Keratinocyte (primary cell): Measurements from ENCODE around the gene CEP164. TPM values are rescaled to one million over a fixed set of nuclear protein-coding genes. Genes with fewer than 3 reads are reported as not detected.

Experiments
- DNase-seq: peaks from one replicate; pipeline ENCODE4 v3.0.0-alpha.2; 2011; ENCODE audit warnings: low read depth, missing footprints, low spot score
- FAIRE-seq: peaks from 2 replicates; lab custom pipeline; 2011; peaks lifted over from hg19 to GRCh38; lab: Jason Lieb, UNC
- H2AFZ ChIP-seq: 2 replicates; pipeline ENCODE4 v1.6.0; 2012; ENCODE audit warnings: low read length, control low read depth, inconsistent platforms; ENCODE audit not compliant: control insufficient read depth
- H3K27ac ChIP-seq: 2 replicates; pipeline ENCODE4 v1.5.1; 2011; ENCODE audit warnings: low read length; ENCODE audit not compliant: control insufficient read depth, insufficient read depth
- H3K27me3 ChIP-seq: 3 replicates; pipeline ENCODE4 v1.6.0; 2011; ENCODE audit warnings: low read length; ENCODE audit not compliant: control insufficient read depth, insufficient read depth; ENCODE audit errors: extremely low read depth
- H3K36me3 ChIP-seq, 2 experiments: 2 replicates in 1 of 2; 3 replicates in 1 of 2; pipeline ENCODE4 v1.5.1; 2011; ENCODE audit warnings: low read length in 2 of 2, mild to moderate bottlenecking in 1 of 2; ENCODE audit not compliant: control insufficient read depth in 2 of 2, insufficient read depth in 2 of 2; ENCODE audit errors: extremely low read depth in 1 of 2
- H3K4me1 ChIP-seq: 3 replicates; pipeline ENCODE4 v1.5.1; 2011; ENCODE audit warnings: low read length; ENCODE audit not compliant: control insufficient read depth, insufficient read depth; ENCODE audit errors: extremely low read depth
- H3K4me2 ChIP-seq: 3 replicates; pipeline ENCODE4 v1.6.0; 2011; ENCODE audit warnings: low read depth, low read length; ENCODE audit not compliant: control insufficient read depth, insufficient read depth; ENCODE audit errors: extremely low read depth
- H3K4me3 ChIP-seq, 3 experiments: fragments of 200-600 bp in 1 of 3; sonication (generic) in 1 of 3; 2 replicates in 2 of 3; 3 replicates in 1 of 3; pipeline ENCODE4 v1.5.1; 2011 to 2016; ENCODE audit warnings: low read length in 3 of 3, mild to moderate bottlenecking in 3 of 3, control low read depth in 2 of 3, inconsistent platforms in 1 of 3, low read depth in 1 of 3, mixed read lengths in 1 of 3, mixed run types in 1 of 3, moderate library complexity in 1 of 3; ENCODE audit not compliant: control insufficient read depth in 2 of 3, insufficient read depth in 2 of 3; ENCODE audit errors: extremely low read depth in 1 of 3
- H3K79me2 ChIP-seq: 2 replicates; pipeline ENCODE4 v1.6.0; 2012; ENCODE audit warnings: low read length; ENCODE audit not compliant: control insufficient read depth, insufficient read depth
- H3K9ac ChIP-seq: 3 replicates; pipeline ENCODE4 v1.6.0; 2011; ENCODE audit warnings: low read length; ENCODE audit not compliant: control insufficient read depth, insufficient read depth; ENCODE audit errors: extremely low read depth
- H3K9me1 ChIP-seq: 3 replicates; pipeline ENCODE4 v1.6.0; 2011; ENCODE audit warnings: low read length; ENCODE audit not compliant: control insufficient read depth, insufficient read depth; ENCODE audit errors: extremely low read depth
- H3K9me3 ChIP-seq: 2 replicates; pipeline ENCODE4 v1.5.1; 2012; ENCODE audit warnings: low read depth, low read length; ENCODE audit not compliant: control insufficient read depth
- H4K20me1 ChIP-seq: 3 replicates; pipeline ENCODE4 v1.6.0; 2011; ENCODE audit warnings: low read length; ENCODE audit not compliant: control insufficient read depth, insufficient read depth; ENCODE audit errors: extremely low read depth
- CTCF ChIP-seq, 3 experiments: IDR thresholded peaks in 1 of 3; conservative IDR thresholded peaks in 1 of 3; optimal IDR thresholded peaks in 1 of 3; 2 replicates in 2 of 3; 3 replicates in 1 of 3; pipeline versions ENCODE3 to v1.5.1; 2011; ENCODE audit warnings: low read length in 3 of 3, mild to moderate bottlenecking in 3 of 3, moderate library complexity in 2 of 3, control low read depth in 1 of 3, inconsistent platforms in 1 of 3; ENCODE audit not compliant: insufficient read depth in 2 of 3; ENCODE audit errors: extremely low read depth in 1 of 3
- EZH2 ChIP-seq: IDR thresholded peaks from one replicate; pipeline ENCODE4 v1.6.1; 2012; ENCODE audit warnings: inconsistent platforms, mild to moderate bottlenecking, low read length, moderate library complexity
- dilution Hi-C: fragments of 300-500 bp; cut with MboI; formaldehyde crosslinking; loops from one replicate; pipeline ENCODE4 v1.7.0; 2020; ENCODE audit warnings: low sequenced_read_pairs; ENCODE audit not compliant: extremely low pct_ligation_motif_present
- polyA plus RNA-seq, 5 experiments: library from polyadenylated mRNA; depleted of rRNA in 3 of 5; stranded (reverse) in 3 of 5; stranded (forward) in 1 of 5; unstranded in 1 of 5; fragments of >200 nt; gene quantifications; 1 replicate in 1 of 5; 2 replicates in 3 of 5; 3 replicates in 1 of 5; pipeline versions ENCODE4 v1.2.1 to v1.2.3, GENCODE V29; 2011 to 2012; ENCODE audit warnings: missing spikeins in 2 of 5, low read depth in 1 of 5, low replicate concordance in 1 of 5

The CEP164 gene
- polyA plus RNA-seq, 1 donor (not counting 4 experiments of a cell fraction or from before 2014, with no cell fraction given): 15.1 TPM

DNA sequence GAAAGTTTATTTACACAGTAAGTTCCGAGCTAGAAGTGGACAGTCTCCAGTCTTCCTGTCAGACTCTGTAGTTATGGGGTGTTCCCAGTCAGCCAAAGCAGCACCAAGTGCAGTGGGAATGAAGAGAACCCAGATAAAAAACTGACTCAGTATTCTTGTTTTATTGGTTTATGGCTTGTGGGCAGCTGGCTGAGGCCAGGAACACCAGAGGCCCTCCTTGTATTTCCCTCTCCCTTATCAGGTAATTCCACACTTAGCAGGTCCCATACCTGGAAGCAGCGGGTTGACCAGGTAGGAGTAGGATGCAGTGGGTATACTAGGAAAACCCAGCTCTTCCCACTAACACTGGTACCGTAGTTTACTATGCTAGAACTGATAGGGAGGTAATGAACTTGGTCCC lies 40.0 kb upstream of the CEP164 start:
- no peak for FAIRE-seq

DNA sequence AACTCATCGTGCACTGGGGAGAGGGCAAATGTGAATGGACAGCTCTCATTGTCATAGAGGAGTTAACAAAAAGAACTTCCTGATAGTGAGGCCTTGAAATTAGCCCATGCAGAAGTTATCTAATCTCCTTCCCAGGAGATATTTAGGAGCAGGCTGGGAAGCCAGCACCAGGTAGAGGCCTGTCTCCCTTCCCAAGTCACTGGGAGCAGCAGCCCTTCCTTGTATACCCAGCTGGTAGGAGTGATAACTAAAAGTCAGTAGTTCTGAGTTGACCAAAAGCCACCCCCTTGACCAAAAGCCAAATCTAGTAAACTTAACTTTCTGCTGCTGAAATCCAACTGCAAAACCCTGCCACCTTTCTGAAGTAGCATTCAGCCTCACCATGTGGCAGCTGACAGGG lies 37.9 kb upstream of the CEP164 start:
- H3K79me2 ChIP-seq: no peaks in the 10 kb centered on the region
- no peaks in the 10 kb centered on the region for H3K9me3 ChIP-seq
- no peak for TF ChIP-seq EZH2
- DNase-seq: no peak
- dilution Hi-C loops: loop anchor here (5.0 kb wide), 1 partner anchor 47 kb away; no protein-coding TSS in a partner anchor
- H3K36me3 ChIP-seq: peaks cover 16 to 21% of the 10 kb centered on the region in 2 experiments
- no peaks in the 10 kb centered on the region for H4K20me1 ChIP-seq
- H3K27me3 ChIP-seq: no peaks in the 10 kb centered on the region
- H2AFZ ChIP-seq: no peak overlapping the region
- no peak overlapping the region for H3K4me3 ChIP-seq
- H3K9me1 ChIP-seq: no peaks in the 10 kb centered on the region
- FAIRE-seq: no peak
- H3K27ac ChIP-seq: no peak overlapping the region
- H3K4me1 ChIP-seq: no peaks in the 10 kb centered on the region
- no peak overlapping the region for H3K9ac ChIP-seq
- H3K4me2 ChIP-seq: no peak overlapping the region

More for the DNA sequence above, 40.0 kb upstream of the CEP164 start:
- TF ChIP-seq EZH2 (no peak), CTCF (optimal IDR thresholded peaks at IDR 0.05 in 1 of 3, IDR thresholded peaks at IDR 0.05 in 1 of 3, conservative IDR thresholded peaks at IDR 0.05 in 1 of 3; ENCODE audit: extremely low read depth in 1 of 3, insufficient read depth in 2 of 3, low read length in 3 of 3) (no peak)
- DNase-seq: no peak
- H3K4me2 ChIP-seq: no peak overlapping the region
- H3K79me2 ChIP-seq: no peaks in the 10 kb centered on the region
- H2AFZ ChIP-seq: no peak overlapping the region
- H4K20me1 ChIP-seq: no peaks in the 10 kb centered on the region
- H3K27me3 ChIP-seq: no peaks in the 10 kb centered on the region
- dilution Hi-C loops: loop anchor here (5.0 kb wide), 1 partner anchor 45 kb away; no protein-coding TSS in a partner anchor
- no peaks in the 10 kb centered on the region for H3K4me1 ChIP-seq
- no peaks in the 10 kb centered on the region for H3K9me1 ChIP-seq
- no peaks in the 10 kb centered on the region for H3K9me3 ChIP-seq
- no peak overlapping the region for H3K27ac ChIP-seq
- H3K4me3 ChIP-seq: no peak overlapping the region
- peaks cover 15 to 19% of the 10 kb centered on the region in 2 experiments for H3K36me3 ChIP-seq
- H3K9ac ChIP-seq: no peak overlapping the region
